Breast epithelium (tissue), 3 donors: Measurements from ENCODE around the gene APOA4.

ENCODE experiments used
- POLR2A ChIP-seq: fragments of 450-650 bp; IDR thresholded peaks from one replicate; pipeline ENCODE4 v1.6.1; 2016; ENCODE audit warnings: antibody characterized with exemption, mild to moderate bottlenecking, moderate library complexity
- POLR2AphosphoS5 ChIP-seq, 3 donors: sonication (generic); formaldehyde crosslinking; IDR thresholded peaks; one replicate each; pipeline ENCODE4 v1.6.1; 2017; ENCODE audit warnings: antibody characterized with exemption in 3 of 3

GRCh38 chr11:116844722-116845121 lies 21.6 kb upstream of the APOA4 start:
- no peak for TF ChIP-seq POLR2AphosphoS5 (IDR thresholded peaks at IDR 0.05)
- TF ChIP-seq POLR2A: no peak
